Glomerular endothelial cell (primary cell): Measurements from ENCODE around the gene RNF103. TPM values are rescaled to one million over a fixed set of nuclear protein-coding genes. Genes with fewer than 3 reads are reported as not detected.
A peak's percentile ranks its signal among the peaks of the same experiment; 100 is the strongest.
"Not testable (repeated sequence)": the region's sequence is repeated elsewhere in the genome, so short reads cannot be mapped to it uniquely, and the experiment has no call there.

ENCODE experiments used
- DNase-seq: peaks from one replicate; pipeline ENCODE4 v3.0.0-alpha.2; 2011; ENCODE audit warnings: low read depth, low spot score; ENCODE audit errors: extremely low read depth
- total RNA-seq: library from RNA; depleted of rRNA; stranded (reverse); fragments of >200 nt; gene quantifications from 2 replicates; pipeline ENCODE4 v1.2.3, GENCODE V29; 2015

Gene RNF103
- total RNA-seq, 1 donor from 2014 or later = 29.1 TPM

GRCh38 chr2:86625096-86625495 lies 1.4 kb upstream of the RNF103 start:
- no peak for DNase-seq

DNA sequence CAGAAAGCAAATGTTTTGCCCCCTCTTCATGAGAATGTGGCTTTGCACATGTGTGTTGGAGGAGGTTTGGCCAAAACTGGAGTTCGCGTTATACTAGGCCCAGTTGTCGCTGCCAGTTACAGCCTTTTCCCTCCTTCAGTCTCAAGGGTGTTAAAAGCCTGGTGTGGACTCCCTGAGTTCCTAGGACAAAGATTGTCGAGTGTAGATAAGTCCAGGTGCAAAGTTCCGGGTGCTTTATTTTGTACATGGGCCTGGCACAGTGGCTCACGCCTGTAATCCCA lies 542 bp upstream of the RNF103 start:
- DNase-seq = no peak

- no peak for DNase-seq
Measured at GRCh38 chr2:86623043-86623493, 597 bp downstream of the RNF103 start.

DNA sequence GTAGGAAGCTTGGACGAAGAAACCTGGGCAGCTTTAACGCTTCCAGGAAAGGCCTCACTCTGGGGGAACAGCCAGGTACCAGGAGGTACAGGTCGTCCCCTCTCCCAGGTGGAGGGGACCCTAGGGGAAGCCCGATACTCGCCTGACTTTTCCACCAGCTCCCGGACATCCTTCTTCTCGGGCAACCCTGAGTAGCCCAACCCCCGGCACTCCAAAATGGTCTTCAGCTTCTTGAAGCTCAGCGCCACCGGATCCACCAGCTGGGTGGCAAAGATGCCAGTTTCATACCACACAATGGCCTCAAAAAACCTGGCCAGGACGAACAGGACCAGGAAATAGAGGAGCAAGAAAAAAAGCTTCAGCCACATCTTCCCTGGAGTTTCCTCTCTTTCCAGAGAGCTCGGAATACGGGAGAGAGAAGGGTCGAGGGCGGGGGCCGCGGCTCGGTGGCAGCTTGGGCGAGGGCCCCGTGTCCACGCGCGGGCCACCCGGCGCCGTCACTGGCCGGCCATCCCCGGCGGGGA lies 1.1 kb downstream of the RNF103 start:
- DNase-seq = no peak

DNA sequence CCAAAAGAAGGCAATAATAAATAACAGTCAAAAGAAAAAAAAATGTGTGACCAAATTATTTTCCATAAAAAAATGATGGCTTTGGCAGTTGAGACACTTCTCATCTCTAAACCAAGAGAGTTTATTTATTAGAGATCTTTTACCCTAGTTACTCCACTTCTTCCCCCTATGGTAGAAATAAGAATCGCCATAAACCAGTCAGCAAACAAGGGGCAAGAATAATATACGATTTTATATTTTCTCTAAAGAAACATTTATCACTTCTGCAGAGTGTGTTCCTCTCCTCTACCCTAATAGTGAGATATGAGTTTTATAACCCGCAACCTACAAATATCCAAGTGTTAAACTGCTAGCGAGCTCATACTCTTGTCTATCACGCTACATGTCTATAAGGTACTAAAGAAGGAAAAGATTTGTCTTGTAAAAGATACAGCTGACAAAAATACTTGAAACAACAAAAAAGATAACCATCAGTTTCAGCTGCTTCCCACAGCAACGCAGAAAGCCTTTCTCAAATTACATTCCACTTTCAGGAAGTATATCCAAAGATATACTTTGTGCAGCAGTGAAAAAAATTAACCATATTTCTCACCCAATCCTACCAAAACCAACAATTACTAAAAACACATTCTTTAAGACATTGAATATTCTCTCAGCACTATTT lies 2.3 kb downstream of the RNF103 start:
- no peak for DNase-seq

DNA sequence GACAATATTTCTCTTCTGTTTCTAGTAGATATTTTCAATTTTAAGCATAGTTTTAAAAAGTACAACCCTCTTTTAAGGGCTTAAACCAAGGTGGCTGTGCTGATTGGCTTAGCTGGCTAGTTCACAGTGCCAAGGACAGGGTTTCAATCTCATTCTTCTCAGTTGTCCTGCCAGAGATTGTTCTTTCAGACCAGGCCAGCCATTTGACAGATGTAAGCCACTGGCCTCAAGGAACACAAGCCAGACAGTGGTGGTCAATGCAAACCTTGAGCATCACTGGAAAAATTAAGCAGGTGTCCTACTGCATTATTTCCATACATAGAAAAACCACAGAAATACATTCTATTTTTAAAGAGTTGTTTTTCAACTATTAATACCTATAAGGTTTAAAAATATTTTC lies 5.9 kb downstream of the RNF103 start:
- no peak for DNase-seq

DNA sequence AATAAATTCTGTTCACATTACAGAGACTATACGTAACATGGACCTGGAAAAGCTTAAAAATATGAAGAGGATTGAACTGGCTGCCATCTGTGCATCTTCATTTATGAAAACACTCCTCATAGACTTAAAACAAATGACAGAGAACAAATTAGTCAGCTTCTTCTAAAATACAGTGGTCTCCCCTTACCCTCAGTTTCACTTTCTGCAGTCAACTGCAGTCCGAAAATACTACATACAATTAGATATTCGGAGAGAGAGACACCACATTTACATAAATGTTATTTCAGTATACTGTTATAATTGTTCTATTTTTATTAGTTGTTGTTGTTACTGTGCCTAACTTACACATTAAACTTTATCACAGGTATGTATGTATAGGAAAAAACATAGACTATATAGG lies 6.5 kb downstream of the RNF103 start:
- DNase-seq = no peak

- DNase-seq = no peak
Measured at GRCh38 chr2:86616502-86616901, 7.2 kb downstream of the RNF103 start.

- DNase-seq = no peak
Measured at GRCh38 chr2:86615596-86615995, 8.1 kb downstream of the RNF103 start.

DNA sequence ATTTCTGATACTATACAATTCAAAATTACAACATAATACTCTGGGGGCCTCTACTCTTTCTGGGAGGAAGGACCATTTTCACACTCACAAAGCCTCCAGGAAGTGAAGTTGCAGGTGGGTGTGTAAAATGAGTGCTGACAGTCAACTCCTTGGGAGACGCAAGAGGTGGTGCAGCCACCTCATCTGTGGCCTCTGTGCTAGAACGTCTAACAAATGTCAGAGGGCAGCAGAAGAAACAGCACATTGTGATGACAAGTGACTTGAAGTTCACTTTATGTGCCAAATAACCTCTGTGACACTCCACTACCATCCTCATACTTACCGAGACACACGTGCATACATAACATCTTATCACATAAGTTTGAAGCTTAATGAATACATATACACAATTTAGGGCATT lies 10.2 kb downstream of the RNF103 start:
- DNase-seq = no peak

DNA sequence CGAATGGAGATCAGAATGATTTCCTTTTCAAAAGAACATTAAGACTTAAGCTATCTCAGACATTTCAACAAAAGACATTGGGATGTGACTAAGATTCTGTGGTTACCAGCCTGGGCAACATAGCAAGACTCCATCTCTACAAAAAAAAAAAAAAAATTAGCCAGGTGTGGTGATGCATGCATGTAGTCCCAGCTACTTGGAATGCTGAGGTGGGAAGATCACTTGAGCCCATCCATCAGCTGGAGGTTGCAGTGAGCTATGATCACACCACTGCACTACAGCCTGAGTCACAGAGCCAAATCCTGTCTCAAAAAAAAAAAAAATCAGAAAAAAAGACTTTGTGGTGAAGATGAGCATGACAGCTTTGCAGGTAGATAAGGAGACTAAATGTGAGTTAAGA lies 12.8 kb downstream of the RNF103 start:
- no peak for DNase-seq

- no peak for DNase-seq
Measured at GRCh38 chr2:86608832-86609410, 14.7 kb downstream of the RNF103 start.

DNA sequence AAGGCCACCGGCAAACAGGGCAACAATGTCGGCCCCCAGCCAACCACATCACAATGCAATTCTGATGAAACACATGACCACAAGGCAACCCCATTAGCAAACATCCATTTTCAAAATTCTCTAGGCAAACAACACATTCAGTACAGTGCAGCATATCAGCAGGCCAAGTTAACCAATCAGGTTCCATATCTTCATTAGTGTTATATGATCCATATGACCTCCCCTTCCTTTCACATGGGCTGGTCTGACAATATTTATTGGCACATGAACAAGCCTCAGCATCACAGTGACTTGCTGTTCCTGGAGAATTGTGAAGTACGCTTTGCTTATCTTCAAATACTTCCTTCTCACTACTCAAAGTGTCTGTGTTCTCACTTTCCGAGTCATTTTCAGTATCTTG lies 19.8 kb downstream of the RNF103 start:
- no peak for DNase-seq

GRCh38 chr2:86598966-86599365 lies 24.7 kb downstream of the RNF103 start:
- DNase-seq = no peak

DNA sequence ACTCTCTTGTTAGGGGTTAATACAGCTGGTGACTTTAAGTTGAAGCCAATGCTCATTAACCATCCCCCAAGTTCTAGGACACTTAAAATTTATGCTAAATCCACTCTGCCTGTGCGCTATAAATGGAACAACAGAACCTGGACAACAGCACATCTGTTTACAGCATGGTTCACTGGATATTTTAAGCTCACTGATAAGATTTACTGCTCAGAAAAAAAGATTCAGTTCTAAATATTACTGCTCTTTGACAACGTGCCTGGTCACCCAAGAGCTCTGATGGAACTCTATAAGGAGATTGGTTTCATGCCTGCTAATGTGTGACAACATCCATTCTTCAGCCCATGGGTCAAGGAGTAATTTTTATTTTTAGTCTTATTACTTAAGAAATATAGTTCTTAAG lies 27.5 kb downstream of the RNF103 start:
- no peak for DNase-seq

DNA sequence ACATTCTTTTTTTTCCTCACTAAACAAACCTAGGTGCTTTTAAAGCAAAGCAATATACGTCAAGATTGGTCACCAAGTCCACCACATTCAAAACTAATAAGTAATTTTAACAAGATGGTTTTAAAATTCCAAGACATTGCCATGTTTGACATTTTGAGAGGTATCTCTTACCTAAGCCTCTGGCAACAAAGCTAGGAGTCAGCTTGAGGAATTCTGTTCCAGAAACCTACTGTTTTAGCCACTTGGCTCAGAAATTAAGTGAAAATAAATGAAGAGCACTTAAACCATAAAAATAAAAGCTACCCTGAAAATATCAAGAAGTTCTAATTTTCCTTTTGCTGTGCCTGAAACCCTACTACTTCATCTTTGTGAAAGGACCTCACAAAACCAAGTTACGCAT lies 30.4 kb downstream of the RNF103 start:
- DNase-seq = no peak

GRCh38 chr2:86592547-86593230 lies 31.0 kb downstream of the RNF103 start:
- no peak for DNase-seq

DNA sequence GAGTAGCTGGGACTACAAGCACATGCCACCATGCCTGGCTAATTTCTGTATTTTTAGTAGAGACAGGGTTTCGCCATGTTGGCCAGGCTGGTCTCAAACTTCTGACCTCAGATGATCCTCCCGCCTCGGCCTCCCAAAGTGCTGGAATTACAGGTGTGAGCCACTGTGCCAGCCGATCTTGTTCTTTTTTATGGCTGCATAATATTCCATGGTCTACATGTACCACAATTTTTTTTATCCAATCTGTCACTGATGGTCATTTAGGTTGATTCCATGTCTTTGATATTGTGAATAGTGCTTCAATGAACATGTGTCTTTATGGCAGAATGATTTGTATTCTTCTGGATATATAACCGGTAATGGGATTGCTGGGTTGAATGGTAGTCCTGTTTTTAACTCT lies 34.0 kb downstream of the RNF103 start:
- DNase-seq = not testable (repeated sequence)

- DNase-seq = peak; percentile 64
Measured at GRCh38 chr2:86584151-86584913, 39.3 kb downstream of the RNF103 start.

DNA sequence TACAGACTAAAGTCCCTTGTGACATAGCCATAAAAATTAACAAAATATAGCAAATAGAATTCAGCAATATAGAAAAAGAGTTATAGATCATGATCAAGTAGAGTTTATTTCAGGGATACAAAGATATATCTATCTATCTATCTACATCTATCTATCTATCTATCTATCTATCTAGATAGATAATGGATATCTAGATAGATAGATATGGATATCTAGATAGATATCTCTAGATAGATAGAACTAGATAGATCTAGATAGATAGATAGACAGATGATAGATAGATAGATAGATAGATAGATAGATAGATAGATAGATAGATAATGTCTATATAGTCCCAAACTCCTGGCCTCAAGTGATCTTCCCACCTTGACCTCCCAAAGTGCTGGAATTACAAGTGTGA lies 43.1 kb downstream of the RNF103 start:
- no peak for DNase-seq

DNA sequence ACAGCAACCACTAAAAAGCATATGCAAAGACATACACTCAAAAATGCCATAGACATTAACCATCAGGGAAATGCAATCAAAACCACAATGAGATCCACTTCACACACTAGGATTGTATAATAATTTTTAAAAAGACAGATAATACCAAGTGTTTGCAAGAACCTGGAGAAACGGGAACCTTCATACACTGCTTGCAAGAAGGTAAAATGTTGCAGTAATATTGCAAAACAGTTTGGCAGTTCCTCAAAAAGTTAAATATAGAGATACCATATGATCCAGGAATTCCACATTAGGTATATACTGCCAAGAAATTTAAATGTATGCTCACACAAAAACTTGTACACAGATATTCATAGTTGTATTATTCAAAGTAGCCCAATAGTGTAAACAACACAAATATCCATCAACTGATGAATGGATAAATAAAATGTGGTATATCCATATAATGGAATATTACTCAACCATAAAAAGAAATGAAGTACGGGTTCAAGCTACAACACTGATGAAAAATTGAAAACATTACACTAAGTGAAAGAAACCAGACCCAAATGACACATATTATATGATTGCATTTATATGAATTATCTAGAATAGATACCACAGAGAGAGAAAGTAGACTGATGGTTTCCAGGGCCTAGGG lies 45.7 kb downstream of the RNF103 start:
- no peak for DNase-seq
